Inferior parietal cortex (tissue), 1 donor: ENCODE measurements around the gene HBS1L.
A peak's percentile ranks its signal among the peaks of the same experiment; 100 is the strongest.

Experiments used
- DNase-seq: peaks from one replicate; pipeline ENCODE4 v3.0.0-alpha.2; 2016; ENCODE audit errors: extremely low spot score

Gene HBS1L

DNA sequence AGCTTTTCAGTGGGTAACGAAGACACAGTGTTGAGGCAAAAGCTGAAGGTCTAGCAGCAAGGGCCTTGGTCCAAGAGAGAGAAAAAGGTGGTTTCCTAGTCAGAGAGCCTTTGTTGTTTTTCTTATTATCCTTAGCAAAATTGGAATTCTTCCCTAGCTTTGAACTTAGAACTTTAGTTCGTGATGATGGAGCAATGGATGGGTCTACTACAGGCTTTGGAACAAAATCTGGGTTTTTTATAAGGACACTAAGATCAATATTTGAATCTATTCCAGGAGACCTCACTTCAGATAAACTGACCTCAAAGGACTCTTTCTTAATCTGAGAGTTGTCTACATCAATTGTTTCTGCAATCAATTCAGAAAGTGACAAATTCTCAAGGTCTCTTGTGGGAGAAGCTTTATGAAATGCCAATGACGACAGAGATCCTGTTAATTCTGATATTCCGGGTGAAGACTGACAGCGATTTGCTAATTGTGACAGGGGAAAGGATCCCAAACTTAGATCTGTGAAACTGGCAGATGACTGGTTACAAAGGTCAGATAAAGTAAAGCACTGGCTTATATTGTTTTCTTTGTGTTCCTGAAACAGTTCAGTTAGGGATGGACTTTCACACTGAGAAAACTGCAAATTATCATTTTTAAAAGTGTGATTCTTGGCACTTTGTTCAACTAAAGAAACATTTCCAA lies 17.7 kb downstream of the HBS1L start:
- DNase-seq = no peak

DNA sequence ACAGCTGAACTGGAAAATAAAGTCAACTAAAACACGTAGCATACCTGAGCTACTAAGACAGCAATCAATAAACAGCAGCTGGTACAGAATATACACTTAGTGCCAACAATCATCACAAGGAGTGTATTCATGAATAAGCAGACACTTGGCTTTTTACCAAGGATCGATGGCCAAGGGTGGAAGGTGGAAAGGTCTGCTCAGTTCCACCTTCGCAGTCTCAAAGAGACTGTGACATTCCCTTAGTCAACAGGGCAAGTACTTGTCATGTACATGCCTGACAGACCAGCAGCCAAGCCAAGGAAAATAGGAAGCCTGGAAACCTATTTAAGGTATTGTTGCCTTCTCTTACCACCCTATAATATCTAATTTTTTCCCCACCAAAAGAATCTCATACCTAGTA lies 21.4 kb downstream of the HBS1L start:
- no peak for DNase-seq

DNA sequence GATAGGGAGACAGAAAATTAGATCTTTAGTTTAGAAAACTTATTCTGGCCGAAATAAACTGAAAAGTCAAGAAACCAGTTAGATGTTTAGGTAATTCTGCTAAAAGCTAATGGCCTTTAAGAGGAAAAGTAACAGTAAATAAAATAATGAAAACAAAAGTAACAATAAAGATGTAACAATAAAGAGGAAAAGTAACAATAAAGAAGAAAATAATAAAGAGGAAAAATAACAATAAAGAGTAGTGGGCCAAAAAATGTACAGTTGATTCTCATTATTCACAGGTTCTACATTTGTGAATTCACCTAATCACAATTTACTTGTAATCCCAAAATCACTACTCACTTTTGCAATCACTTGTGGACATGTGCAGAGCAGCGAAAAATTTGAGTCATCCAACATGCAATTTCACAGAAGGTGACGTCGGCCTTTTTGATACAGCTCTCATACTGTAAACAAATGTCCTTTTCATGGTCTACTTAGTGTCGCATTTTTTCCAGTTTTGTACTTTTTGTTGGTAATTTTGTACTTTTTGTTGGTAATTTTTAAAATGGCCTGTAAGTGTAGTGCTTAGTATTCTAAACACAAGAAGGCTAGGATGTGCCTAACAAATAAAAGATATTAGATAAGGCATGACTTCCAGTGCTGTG lies 24.0 kb downstream of the HBS1L start:
- no peak for DNase-seq

DNA sequence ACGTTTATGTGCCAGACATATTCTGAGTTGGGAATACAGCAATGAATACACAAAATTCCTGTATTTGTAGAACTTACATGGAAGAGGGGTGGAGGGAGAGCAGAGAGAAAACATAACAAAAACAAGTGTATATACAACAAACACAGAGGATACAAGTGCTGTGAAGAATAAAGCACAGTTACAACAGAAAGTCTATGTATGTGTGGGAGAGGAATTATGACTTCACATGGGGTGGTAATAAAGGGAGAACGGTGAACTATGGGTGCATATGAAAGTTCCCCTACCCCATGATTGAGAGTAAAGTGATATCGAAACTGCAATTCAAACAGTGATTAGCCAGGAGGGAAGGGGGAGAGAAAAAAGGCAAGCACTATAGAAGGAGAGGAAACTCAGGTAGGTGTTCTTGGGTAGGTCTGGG lies 24.6 kb downstream of the HBS1L start:
- no peak for DNase-seq

DNA sequence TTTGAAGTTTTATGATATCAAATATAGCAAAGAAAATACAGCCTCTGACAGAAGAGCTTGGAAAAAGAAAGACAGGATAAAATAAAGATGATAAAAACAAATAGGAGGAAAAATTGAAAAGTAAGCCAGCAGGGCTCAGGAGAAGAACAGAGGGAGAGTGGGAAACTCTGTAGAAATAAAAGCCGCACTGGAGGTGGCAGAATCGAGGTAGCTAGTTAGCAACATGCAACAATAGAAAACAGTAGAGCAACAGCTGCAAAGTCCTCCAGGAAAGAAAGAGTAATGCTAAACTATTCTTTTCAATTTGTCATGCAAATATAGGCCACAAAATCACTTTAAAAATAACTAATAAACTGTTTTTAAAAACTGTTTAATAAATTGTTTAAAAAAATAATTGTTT lies 28.8 kb downstream of the HBS1L start:
- no peak for DNase-seq

DNA sequence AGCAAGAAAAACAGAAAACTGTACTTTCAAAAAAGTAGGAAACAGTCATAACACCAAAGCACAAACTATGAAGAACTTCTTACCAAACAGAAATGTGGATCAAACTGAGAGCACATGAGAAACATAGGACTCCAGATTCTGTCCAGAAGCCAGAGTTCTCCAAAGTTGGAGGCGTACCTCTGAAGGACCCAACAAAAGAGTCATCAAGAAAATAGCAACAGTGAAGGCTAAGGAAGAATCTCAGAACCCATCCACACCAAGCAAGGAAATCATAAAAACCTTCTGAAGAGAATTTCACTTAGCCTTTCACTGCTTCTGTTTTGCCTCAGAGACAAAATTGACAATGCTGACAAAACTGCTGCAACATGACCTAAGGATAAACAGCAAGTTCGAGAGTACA lies 29.4 kb downstream of the HBS1L start:
- DNase-seq = no peak

DNA sequence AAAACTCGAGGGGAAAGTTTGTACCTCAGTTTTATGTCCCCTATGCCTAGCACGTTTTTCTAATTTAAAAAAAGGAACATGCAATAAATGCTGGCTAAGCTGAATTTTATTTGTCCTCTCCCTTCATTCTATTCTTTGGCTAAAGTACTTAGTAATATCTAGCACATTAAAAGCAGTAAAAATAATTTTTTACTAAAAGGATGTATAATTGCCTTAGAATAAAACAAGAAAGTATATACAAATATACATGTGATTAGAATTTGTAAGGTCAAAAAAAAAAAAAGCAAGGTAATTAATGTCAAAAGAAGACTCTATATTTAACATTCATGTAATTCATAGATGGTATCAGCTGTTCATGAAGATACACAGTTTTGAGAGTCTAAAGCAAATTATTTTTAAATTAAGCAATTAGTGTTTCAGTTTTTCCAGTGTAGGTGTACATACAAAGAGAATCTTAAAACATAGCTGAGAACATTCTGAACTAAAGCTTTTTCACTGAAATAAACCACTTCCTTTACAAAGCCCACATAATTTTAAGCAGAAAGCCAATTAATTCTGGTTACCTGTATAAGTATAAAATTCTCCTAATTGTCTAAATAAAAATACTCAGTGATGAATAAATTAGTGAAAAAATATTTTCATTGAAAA lies 32.4 kb downstream of the HBS1L start:
- no peak for DNase-seq

DNA sequence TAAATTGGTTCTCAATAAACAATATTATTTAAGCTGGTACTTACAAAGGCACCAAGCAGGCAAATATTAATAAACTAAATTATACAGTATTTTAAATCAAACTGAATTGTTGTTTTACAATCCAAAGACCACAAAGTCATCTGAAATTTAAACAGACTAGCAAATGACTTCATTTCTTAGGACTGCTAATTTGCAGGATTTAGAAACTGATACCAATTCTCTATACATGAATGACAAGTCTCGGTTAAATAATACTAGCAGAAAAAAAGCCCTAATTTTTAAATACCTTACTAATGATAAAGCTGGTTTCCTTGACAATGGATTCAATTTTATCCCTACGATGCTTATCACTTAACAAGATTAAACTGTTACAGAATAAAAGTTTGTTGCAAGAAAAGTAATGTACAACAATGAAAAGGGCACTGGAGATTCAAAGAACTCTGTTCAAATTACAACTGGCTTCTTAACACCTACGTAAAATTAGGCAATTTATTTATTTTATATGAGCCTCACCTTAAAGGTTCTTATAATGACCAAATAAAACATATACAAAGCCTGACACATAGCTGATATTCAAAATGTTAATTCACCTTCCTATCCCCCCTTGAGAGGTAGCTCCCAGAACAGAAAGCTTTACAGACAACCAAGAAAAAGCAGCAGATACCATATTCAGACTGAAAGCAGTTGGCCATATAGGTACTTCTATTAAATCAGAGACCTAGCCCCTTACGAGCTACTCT lies 33.1 kb downstream of the HBS1L start:
- DNase-seq = no peak

DNA sequence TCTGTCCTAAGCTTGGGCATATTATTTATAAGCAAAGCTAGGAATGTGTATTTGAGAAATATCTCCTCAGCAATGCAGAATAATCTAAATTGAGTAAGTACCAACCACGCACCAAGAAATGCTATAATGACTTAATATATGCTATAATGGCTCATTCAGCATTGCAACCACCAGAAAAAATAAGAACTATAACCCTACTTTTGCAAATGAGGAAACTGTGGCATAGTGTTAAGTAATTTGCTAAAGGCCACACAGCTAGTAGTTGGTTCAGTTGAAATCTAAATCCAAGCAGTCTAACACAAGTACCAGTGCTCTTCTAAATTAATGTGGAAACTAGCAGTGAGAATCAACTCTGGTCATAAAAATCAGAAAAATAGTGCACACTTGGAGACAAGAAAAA lies 35.7 kb downstream of the HBS1L start:
- no peak for DNase-seq

DNA sequence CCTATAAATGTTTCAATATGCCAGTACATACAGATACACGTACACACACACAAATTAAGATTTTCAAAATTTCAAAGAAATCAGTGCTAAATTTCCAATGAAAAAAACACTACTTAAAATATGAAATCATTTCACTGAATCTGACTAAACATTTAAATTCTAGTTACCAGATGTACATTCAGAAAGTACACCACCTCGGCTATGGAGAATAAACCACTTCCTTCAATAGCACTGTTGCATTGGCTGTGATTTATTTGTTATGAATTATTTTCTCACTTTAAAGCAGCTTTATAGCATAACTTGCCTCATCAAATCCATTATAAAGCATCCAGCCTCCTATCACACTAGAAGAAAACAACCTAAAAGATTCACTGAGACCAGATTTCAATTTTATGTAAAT lies 36.6 kb downstream of the HBS1L start:
- no peak for DNase-seq

DNA sequence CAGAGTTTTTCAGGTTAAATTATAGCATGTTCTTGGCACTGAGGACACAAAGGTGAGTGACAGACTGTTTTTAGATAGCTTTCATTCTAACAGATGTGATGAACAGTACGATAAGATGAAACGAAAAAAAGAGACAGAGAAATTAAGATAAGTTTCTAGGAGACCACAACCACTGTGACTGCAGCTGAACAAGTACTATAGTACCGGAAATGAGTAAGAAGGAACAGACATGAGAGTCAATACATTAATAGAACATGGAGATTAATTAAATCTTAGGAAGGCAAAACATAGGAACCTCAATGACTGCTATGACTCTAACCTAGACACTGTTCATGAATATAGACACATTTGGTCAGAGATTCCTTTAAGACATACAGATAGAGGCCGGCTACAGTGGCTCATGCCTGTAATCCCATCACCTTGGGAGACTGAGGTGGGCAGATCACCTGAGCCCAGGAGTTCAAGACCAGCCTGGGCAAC lies 40.2 kb downstream of the HBS1L start:
- DNase-seq = no peak

DNA sequence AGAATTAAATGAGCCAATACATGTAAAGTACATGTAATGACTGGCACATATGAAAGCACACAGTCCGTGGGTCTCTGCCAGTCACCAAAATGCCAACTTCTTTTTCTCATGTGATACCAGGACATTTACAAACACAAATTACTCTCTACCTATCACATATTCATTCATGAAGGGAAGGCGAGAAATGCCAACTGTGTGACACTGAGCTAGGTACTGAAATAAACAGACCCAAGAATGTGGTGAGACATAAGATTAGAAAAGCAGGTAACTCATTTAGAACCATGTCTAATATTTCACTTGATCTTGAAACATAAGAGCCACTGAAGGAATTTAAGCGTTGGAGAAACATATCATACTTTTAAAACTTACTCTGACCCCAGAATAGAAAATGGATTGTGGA lies 41.4 kb downstream of the HBS1L start:
- no peak for DNase-seq

DNA sequence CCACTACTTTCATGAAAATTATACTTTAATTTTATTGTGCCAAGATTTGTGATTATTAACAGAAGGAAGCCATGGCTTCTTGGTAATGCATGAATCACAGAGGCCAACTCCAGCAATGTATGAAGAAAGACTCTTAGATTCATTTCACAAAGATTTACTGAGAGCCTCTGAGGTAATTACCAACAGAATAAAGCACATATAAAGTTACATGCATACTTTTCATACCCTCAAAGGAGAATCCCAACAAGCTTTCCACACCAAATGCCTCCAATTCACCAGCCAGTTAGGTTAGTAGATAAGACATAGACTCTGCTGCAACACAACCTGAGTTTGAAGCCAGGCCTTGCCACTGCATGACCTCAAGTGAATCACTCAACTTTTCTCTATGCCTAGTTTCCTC lies 41.9 kb downstream of the HBS1L start:
- DNase-seq = no peak

DNA sequence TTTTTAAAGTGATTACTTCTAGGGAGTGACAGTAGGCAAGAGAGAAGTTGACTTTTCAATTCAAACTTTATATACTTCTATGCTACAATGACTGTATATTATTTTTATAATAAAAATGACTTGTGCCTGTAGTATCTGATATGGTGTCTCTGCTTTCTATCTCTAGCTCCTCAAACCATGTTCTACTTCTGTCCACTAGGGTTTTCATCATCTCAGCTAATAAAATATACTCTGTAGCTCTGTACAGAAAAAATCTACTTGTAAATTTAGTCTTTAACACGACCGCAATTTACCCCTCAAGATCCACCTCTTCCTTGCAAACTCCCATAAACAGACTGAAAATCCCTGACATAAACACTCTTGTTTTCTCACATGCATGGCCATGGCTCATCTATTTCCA lies 42.3 kb downstream of the HBS1L start:
- DNase-seq = no peak

DNA sequence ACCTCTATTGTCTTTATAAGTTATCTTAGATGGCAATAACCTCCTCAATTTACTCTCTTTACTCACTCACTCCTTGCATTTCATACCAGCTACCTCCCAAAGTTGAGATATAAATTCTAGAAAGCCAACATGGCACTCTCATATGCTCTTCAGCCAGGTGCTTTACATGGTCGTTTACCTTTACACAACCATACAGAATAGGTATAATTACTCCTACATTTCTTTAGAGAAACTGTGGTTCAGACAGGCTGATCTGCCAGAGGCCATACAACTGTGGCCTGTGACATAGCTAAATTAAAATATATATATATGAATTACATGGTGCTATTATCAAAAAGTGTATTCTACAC lies 45.7 kb downstream of the HBS1L start:
- no peak for DNase-seq

DNA sequence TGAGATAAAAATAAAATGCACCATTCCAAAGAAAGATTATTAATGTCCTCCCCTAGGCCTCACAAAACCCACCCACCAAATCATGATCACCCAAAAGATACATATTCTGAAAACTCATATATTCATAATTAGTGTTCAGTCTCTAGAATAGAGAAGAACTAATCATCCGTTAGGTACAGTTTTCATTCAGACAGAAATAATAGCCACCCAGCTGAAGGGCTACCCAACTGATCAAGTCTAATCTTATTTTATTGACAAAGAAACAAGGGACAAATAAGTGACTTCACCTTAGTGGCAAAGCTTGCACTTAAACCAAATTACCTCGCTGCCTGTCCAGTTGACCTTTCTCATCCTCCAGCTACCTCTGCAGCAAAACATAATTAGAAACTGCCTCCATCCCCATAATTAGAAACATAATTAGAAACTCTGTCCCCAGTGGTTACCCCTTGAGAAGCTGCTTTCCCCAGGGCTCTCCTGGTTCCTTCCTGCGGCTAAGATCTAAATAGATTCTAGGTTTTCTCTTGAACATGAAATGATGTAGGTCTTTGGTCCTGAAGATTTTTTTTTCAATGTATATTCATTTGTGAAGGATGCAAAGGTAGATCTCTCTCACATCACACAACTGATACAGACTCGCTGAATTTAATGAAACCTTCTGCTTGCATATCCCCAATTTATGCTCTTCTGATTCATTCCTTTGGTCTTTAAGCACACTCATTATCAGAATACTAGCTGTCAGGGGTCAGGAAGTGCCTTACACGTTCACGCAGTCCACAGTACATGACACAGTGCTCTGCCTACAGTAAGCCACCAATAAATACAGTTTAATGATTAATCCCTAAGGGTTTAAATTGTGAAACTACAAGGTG lies 46.3 kb downstream of the HBS1L start:
- DNase-seq = no peak

DNA sequence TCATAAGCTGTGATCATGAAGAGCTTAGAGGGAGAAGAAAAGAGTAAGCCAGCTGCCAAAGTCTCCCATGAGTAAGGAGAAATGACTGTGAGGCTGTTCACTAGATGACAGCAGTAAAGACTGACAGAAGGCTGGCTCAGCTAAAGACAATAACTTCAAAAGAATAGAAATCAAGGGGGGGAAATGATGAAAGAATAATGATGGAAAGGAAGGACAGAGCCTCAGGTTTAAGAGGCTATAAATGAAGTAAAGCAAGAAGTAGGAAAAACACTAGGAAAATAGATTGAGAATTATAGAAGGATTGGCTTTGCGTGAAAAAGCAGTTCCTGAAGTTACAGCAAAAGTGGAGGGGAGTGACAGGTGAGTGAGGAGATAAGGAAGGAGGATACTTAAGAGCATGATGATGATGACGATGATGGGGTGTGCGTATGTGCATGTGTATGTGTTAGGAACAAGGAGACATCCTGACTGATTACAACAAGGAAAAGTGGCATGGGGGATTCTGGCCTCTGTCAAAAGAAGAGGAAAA lies 48.2 kb downstream of the HBS1L start:
- DNase-seq = no peak

DNA sequence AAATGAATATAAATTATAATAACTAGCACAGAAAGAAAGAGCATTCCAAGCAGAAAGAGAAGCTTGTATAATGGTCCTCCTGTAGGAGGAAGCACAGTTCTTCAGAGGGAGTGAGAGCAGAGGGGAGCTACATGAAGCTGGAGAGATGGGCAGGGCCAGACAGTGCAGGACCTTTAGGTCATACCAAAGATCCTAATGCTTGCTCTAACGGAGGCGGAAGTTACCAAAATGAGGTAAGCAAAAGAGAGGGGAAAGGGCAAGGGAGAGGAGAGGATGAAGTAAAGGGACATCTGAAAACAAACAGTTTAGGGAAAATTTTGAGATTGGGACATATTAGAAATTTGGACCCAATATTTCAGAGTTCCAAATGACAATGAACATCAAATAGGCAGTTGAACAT lies 50.2 kb downstream of the HBS1L start:
- no peak for DNase-seq

DNA sequence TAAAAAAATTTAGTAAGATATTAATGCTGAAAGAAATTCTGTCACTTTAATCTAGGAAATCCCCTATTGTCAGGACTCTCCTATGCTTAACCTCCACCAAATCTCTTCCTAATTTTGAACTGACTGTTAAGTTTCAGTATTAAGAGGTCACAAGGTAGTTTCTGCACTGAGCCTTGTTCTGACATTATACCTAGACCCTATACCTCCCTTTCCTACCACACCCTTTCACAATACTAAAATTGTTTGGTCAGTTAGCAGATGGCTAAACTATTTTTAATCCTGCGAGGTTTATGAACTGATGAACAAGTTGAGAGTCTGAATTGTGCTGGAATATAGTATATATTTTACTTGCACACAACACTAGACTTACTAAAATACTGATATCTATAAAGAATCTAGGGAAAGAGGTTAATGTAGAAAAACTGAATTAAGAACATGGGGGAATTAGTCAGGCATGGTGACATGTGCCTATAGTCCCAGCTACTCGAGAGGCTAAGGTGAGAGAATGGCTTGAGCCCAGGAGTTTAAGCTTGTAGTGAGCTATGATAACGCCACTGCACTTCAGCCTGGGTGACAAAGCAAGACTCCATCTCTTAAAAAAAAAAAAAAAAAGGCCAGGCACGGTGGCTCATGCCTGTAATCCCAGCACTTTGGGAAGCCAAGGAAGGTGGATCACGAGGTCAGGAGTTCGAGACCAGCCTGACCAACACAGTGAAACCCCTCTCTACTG lies 51.5 kb downstream of the HBS1L start:
- DNase-seq = no peak

DNA sequence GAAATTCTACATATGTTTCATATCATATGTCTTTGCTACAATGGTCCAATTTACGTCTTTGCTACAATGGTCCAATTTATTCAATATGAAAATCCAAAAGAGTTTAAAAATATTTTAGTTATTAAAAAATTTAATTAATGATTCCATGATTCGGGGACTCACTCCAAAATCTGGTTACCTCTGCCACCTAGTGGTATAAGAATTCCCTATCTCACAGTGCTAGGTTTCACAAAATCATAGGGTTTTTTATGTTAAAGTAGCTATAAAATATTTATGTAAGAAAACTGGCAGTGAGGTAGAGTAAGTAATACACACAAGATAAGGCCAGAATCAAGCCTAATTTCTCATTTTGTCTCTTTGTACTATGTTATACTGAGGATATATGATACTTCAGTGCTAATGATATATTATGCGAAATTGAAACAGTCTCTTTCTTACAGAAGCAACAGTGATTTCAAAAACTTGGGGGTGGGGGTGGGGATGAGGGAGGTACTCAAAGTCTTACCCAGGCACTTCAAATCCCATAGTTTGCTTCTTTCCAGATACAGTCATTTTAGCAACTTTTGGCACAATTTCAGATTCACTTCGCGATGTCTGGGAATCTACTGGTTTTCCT lies 52.3 kb downstream of the HBS1L start:
- DNase-seq = peak; percentile 61
